SIG-M5 treated with dmso at 0.1 percent for 504 hours (cell line): Measurements from ENCODE around the gene P2RY14.

Experiments
- DNase-seq: peaks from one replicate; lab custom pipeline; 2025; ENCODE audit not compliant: unreplicated experiment; lab: John Stamatoyannopoulos, UW

The P2RY14 gene

GRCh38 chr3:151195826-151196225 lies 82.5 kb downstream of the P2RY14 start:
- DNase-seq, result no peak

- no peak for DNase-seq
These were observed 85.8 kb downstream of the P2RY14 start for GRCh38 chr3:151192545-151192944.

GRCh38 chr3:151191095-151191494 lies 87.2 kb downstream of the P2RY14 start:
- no peak for DNase-seq

GRCh38 chr3:151183265-151183671 lies 95.1 kb downstream of the P2RY14 start:
- DNase-seq, result no peak

- DNase-seq, result no peak
These were observed 95.8 kb downstream of the P2RY14 start for GRCh38 chr3:151182349-151183079.

GRCh38 chr3:151178208-151178845 lies 100.0 kb downstream of the P2RY14 start:
- no peak for DNase-seq

GRCh38 chr3:151175952-151176351 lies 102.4 kb downstream of the P2RY14 start:
- no peak for DNase-seq

GRCh38 chr3:151174351-151174750 lies 104.0 kb downstream of the P2RY14 start:
- peak; percentile 17 for DNase-seq

- peak; percentile 66 for DNase-seq
These were observed 107.1 kb downstream of the P2RY14 start for GRCh38 chr3:151171145-151171757.

GRCh38 chr3:151169948-151170679 lies 108.2 kb downstream of the P2RY14 start:
- DNase-seq, result peak; percentile 93

GRCh38 chr3:151169262-151169947 lies 108.9 kb downstream of the P2RY14 start:
- DNase-seq, result peak; percentile 94

- DNase-seq, result peak; percentile 68
These were observed 109.9 kb downstream of the P2RY14 start for GRCh38 chr3:151168269-151169094.

GRCh38 chr3:151166161-151166560 lies 112.2 kb downstream of the P2RY14 start:
- no peak for DNase-seq

- no peak for DNase-seq
These were observed 113.1 kb downstream of the P2RY14 start for GRCh38 chr3:151165226-151165625.
